Measurements from ENCODE around the gene NTSR1. TPM values are rescaled to one million over a fixed set of nuclear protein-coding genes. Genes with fewer than 3 reads are reported as not detected.

NTSR1 gene
- total and polyA plus RNA-seq, 2 of the 13 experiments (the other 11 are each of a cell fraction or from before 2014, with no cell fraction given): 0.09 to 0.12 TPM

GRCh38 chr20:62666736-62667529 is 41.7 kb upstream of the NTSR1 start (continued):
- TF ChIP-seq ZHX2 (IDR thresholded peaks at IDR 0.05; ENCODE audit: low read depth): no peak
- no peak for TF ChIP-seq ZHX2 (CRISPR knock-in tag; IDR thresholded peaks at IDR 0.05; ENCODE audit: borderline replicate concordance)
- no peak for TF ChIP-seq GMEB2 (CRISPR knock-in tag; IDR thresholded peaks at IDR 0.05; ENCODE audit: low read depth)
- TF ChIP-seq ZNF326 (CRISPR knock-in tag; IDR thresholded peaks at IDR 0.05; ENCODE audit: borderline replicate concordance): no peak
- TF ChIP-seq ZNF331 (CRISPR knock-in tag; IDR thresholded peaks at IDR 0.05): peak; percentile 83
- TF ChIP-seq ZNF607 (CRISPR knock-in tag; IDR thresholded peaks at IDR 0.05; ENCODE audit: borderline replicate concordance): peak; percentile 71
- TF ChIP-seq MNT (IDR thresholded peaks at IDR 0.05): peak; percentile 67
- TF ChIP-seq AKNA (CRISPR knock-in tag; IDR thresholded peaks at IDR 0.05; ENCODE audit: borderline replicate concordance): no peak
- peak; percentile 98 for TF ChIP-seq ZNF343 (CRISPR knock-in tag; IDR thresholded peaks at IDR 0.05)
- TF ChIP-seq ZNF274 (CRISPR knock-in tag; IDR thresholded peaks at IDR 0.05): peak; percentile 66
- peak; percentile 70; the same call in 1 of the 2 replicates for TF ChIP-seq ATF7-NPFF (CRISPR knock-in tag; IDR thresholded peaks at IDR 0.05; ENCODE audit: low read depth)
- TF ChIP-seq ESRRA (CRISPR knock-in tag; IDR thresholded peaks at IDR 0.05; ENCODE audit: low read depth): no peak
- no peak for TF ChIP-seq SMARCC2 (IDR thresholded peaks at IDR 0.05)
- TF ChIP-seq NCOR1 (IDR thresholded peaks at IDR 0.05; ENCODE audit: borderline replicate concordance, low read length): peak; percentile 85; the same call in 1 of the 2 replicates
- TF ChIP-seq ZNF329 (CRISPR knock-in tag; IDR thresholded peaks at IDR 0.05; ENCODE audit: low read depth): no peak
